BE2C (cell line): ENCODE measurements around the gene VPS33A.

Experiments
- DNase-seq: peaks from one replicate; pipeline ENCODE4 v3.0.0-alpha.2; 2020
- H3K27me3 ChIP-seq: fragments of 250-450 bp; sonication (Bioruptor Pico); 2 replicates; pipeline ENCODE4 v1.5.1; 2020; ENCODE audit warnings: mild to moderate bottlenecking
- H3K36me3 ChIP-seq: fragments of 250-450 bp; sonication (Bioruptor Pico); 2 replicates; pipeline ENCODE4 v1.5.1; 2020; ENCODE audit warnings: mild to moderate bottlenecking
- H3K4me1 ChIP-seq: fragments of 250-450 bp; sonication (Bioruptor Pico); 2 replicates; pipeline ENCODE4 v1.5.1; 2020
- H3K4me3 ChIP-seq: 2 replicates; pipeline ENCODE4 v1.5.1; 2011; ENCODE audit warnings: low read depth, low read length
- H3K9me3 ChIP-seq: fragments of 250-450 bp; sonication (Bioruptor Pico); 2 replicates; pipeline ENCODE4 v1.5.1; 2020
- TF ChIP-seq, protein P1 (sequence below): IDR thresholded peaks from 2 replicates; pipeline ENCODE4 v1.5.1; 2012; ENCODE audit warnings: mild to moderate bottlenecking, low read depth, low read length

Gene VPS33A

DNA sequence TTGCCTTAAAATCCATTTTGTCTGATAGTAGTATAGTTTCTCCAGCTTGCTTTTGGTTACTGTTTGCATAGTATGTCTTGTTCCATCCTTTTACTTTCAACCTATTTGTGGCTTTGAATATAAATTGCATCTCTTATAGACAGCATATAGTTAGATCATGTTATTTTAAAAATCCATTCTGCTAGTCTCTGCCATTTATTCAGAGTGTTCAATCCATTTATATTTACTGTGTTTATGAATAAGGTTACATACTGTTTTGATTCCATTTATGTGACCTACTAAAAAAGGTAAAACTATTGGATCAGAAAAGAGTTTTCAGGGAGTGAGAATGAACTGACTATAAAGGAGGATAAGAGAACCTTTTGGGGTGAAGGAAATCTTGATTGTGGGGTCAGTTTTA lies 29.6 kb upstream of the VPS33A start:
- Histone ChIP-seq H3K4me3 (no peak overlapping the region), H3K27me3 (no peaks in the 10 kb centered on the region), H3K9me3 (no peaks in the 10 kb centered on the region), H3K36me3 (no peaks in the 10 kb centered on the region; the same call in 1 of the 2 replicates), H3K4me1 (no peaks in the 10 kb centered on the region)
- DNase-seq: no peak
- TF ChIP-seq, protein P1, sequence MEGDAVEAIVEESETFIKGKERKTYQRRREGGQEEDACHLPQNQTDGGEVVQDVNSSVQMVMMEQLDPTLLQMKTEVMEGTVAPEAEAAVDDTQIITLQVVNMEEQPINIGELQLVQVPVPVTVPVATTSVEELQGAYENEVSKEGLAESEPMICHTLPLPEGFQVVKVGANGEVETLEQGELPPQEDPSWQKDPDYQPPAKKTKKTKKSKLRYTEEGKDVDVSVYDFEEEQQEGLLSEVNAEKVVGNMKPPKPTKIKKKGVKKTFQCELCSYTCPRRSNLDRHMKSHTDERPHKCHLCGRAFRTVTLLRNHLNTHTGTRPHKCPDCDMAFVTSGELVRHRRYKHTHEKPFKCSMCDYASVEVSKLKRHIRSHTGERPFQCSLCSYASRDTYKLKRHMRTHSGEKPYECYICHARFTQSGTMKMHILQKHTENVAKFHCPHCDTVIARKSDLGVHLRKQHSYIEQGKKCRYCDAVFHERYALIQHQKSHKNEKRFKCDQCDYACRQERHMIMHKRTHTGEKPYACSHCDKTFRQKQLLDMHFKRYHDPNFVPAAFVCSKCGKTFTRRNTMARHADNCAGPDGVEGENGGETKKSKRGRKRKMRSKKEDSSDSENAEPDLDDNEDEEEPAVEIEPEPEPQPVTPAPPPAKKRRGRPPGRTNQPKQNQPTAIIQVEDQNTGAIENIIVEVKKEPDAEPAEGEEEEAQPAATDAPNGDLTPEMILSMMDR: no peak

DNA sequence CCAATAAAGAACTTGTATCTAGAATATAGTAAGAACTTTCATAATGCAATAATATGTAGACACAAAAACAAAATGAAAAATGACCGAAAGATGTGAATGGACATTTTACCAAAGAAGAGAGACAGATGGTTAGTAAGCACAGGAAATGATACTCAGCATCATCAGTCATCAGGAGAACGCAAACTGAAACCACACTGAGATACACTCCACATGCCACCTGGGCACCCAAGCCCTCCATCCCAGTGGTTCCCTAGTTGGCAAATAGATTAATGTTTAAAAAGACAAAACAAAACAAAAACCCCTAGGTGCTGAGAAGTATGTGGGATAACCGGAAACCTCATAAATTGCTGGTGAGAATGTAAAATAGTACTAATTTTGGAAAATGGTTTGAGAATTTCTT lies 26.8 kb upstream of the VPS33A start:
- no peaks in the 10 kb centered on the region for H3K9me3 ChIP-seq
- no peaks in the 10 kb centered on the region for H3K27me3 ChIP-seq
- DNase-seq: no peak
- H3K4me1 ChIP-seq: no peaks in the 10 kb centered on the region
- TF ChIP-seq, protein P1: no peak
- H3K4me3 ChIP-seq: no peak overlapping the region
- H3K36me3 ChIP-seq: no peaks in the 10 kb centered on the region; the same call in 1 of the 2 replicates

DNA sequence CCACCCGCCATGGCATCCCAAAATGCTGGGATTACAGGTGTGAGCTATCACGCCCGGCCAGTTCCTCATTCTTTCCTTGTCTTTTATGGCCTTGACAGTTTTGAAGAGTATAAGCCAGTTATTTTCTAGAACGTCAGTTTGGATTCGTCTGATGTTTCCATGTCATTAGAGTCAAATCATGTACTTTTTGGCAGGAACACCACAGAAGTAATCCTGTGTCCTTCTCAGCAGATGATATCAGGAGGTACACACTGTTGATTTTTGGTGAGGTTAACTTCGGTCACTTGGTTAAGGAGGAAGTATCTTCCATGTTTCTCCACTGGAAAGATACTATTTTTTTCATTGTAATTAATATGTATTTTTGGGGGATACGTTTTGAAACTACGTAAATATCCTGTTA lies 25.1 kb upstream of the VPS33A start:
- no peak for DNase-seq
- Histone ChIP-seq H3K9me3 (no peaks in the 10 kb centered on the region), H3K4me1 (no peaks in the 10 kb centered on the region), H3K36me3 (no peaks in the 10 kb centered on the region; the same call in 1 of the 2 replicates), H3K4me3 (no peak overlapping the region), H3K27me3 (no peaks in the 10 kb centered on the region)
- TF ChIP-seq, protein P1: no peak

DNA sequence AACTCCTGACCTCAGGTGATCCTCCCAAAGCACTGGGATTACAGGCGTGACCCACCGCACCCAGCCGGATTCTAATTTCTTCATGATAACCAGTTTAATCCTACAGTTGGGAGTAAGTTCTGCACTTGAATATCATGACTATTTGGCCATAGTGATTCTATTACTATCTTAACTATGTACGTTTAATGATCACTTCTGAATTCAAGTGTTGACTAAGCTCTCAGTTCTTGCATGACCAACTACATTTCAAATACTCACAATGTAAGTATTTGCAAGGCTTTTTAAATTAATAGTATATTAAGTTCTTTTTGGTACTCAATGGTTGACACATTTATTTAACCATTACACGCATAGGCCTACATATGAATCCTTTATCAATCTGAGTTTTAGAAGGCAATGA lies 17.4 kb upstream of the VPS33A start:
- H3K9me3 ChIP-seq: no peaks in the 10 kb centered on the region
- no peaks in the 10 kb centered on the region for H3K36me3 ChIP-seq
- TF ChIP-seq, protein P1: no peak
- no peak overlapping the region for H3K4me3 ChIP-seq
- H3K27me3 ChIP-seq: no peaks in the 10 kb centered on the region
- peaks cover 10% of the 10 kb centered on the region for H3K4me1 ChIP-seq
- no peak for DNase-seq

DNA sequence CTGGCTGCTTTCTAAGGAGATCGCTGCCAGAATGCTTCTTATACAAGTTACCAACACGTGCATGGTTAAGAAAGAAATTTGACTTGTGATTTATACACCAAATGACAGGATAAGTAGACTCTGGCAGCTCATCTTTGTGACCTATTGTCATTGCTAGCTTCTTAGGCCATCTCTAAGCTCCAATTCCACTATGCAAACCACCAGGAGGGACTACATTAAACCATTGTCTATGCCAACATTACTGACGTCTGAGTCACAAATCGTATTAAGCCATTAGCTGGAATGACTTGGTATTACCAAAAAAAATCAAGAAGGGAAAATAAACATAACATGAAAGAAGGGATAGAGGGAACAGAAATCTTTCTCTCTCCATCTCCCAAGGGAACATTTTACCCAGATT lies 15.8 kb upstream of the VPS33A start:
- Histone ChIP-seq H3K36me3 (no peaks in the 10 kb centered on the region), H3K4me3 (no peak overlapping the region), H3K27me3 (no peaks in the 10 kb centered on the region), H3K4me1 (peaks cover 10% of the 10 kb centered on the region), H3K9me3 (no peaks in the 10 kb centered on the region)
- DNase-seq: no peak
- TF ChIP-seq, protein P1: no peak

DNA sequence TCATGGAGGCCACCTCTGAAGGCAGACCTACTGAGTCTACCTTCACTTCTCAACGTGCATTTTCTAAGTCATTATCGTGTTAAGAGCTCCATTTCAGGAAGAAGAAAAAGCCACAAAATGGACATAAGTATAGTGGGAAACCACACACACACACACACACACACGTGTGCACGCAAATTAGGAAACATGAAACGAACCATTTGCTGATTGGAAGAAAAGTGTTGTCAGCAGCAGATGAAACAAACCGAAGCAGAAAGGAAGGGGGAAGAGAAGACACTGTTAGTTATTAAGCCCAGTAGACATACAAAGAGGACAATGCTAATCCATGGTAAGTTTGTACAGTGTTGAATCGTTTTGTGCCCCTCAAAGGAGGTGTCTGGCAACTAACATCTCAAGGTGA lies 9.9 kb upstream of the VPS33A start:
- no peak overlapping the region for H3K4me3 ChIP-seq

More for the DNA sequence above, 9.9 kb upstream of the VPS33A start:
- no peaks in the 10 kb centered on the region for H3K9me3 ChIP-seq
- no peaks in the 10 kb centered on the region for H3K27me3 ChIP-seq
- no peak for DNase-seq
- TF ChIP-seq, protein P1: no peak
- no peaks in the 10 kb centered on the region for H3K36me3 ChIP-seq
- peaks cover 4% of the 10 kb centered on the region for H3K4me1 ChIP-seq
